Breast epithelium (tissue), 4 donors: ENCODE measurements around the gene SMARCA2. TPM values are rescaled to one million over a fixed set of nuclear protein-coding genes. Genes with fewer than 3 reads are reported as not detected.

Experiments used
- DNase-seq, 2 donors: peaks; one replicate each; pipeline ENCODE4 v3.0.0-alpha.2; 2019; ENCODE audit warnings: low spot score in 2 of 2
- H3K27ac ChIP-seq, 2 donors: fragments of 200-600 bp; sonication (generic) in 1 of 2; one replicate each; pipeline ENCODE4 v1.5.1; 2016 to 2019; ENCODE audit warnings: mild to moderate bottlenecking in 1 of 2
- H3K27me3 ChIP-seq, 2 donors: fragments of 200-600 bp; sonication (generic) in 1 of 2; one replicate each; pipeline versions ENCODE4 v1.5.1 to v1.6.0; 2017 to 2019; ENCODE audit warnings: control low read depth in 1 of 2, mild to moderate bottlenecking in 1 of 2
- H3K36me3 ChIP-seq: fragments of 200-600 bp; one replicate; pipeline ENCODE4 v1.5.1; 2019
- H3K4me1 ChIP-seq, 2 donors: fragments of 200-600 bp; sonication (generic); one replicate each; pipeline ENCODE4 v1.5.1; 2016 to 2019; ENCODE audit warnings: control low read depth in 1 of 2
- H3K4me3 ChIP-seq, 3 donors: fragments of 200-600 bp; sonication (generic); 1 replicate in 2 of 3; 2 replicates in 1 of 3; pipeline ENCODE4 v1.5.1; 2016 to 2019; ENCODE audit warnings: mild to moderate bottlenecking in 3 of 3, moderate library complexity in 2 of 3
- H3K9me3 ChIP-seq, 2 donors: fragments of 200-600 bp; sonication (generic) in 1 of 2; one replicate each; pipeline ENCODE4 v1.5.1; 2016 to 2019; ENCODE audit warnings: control low read depth in 1 of 2
- CTCF ChIP-seq, 3 donors: fragments of 450-650 bp; IDR thresholded peaks; one replicate each; pipeline ENCODE4 v1.5.1; 2016 to 2017; ENCODE audit warnings: antibody characterized with exemption in 3 of 3, mild to moderate bottlenecking in 3 of 3, moderate library complexity in 3 of 3
- POLR2A ChIP-seq: fragments of 450-650 bp; IDR thresholded peaks from one replicate; pipeline ENCODE4 v1.6.1; 2016; ENCODE audit warnings: antibody characterized with exemption, mild to moderate bottlenecking, moderate library complexity
- POLR2AphosphoS5 ChIP-seq, 3 donors: sonication (generic); formaldehyde crosslinking; IDR thresholded peaks; one replicate each; pipeline ENCODE4 v1.6.1; 2017; ENCODE audit warnings: antibody characterized with exemption in 3 of 3
- intact Hi-C: fragments of 100-400 bp; cut with DNase I; formaldehyde crosslinking; loops from one replicate; pipeline ENCODE4 v1.15.1; 2023; ENCODE audit warnings: low total_unique reads
- total RNA-seq, 3 donors: library from RNA; depleted of rRNA; stranded (reverse); fragments of >200 nt; gene quantifications; one replicate each; pipeline ENCODE4 v1.1.0, GENCODE V29; 2016

The SMARCA2 gene
- total RNA-seq, 3 donors from 2014 or later: 140 to 191 (median 142) TPM

- intact Hi-C loops: no loop called here
- H3K4me1 ChIP-seq: no peaks in the 10 kb centered on the region
- TF ChIP-seq POLR2A (no peak), CTCF (IDR thresholded peaks at IDR 0.05) (no peak), POLR2AphosphoS5 (IDR thresholded peaks at IDR 0.05) (no peak)
Observed at GRCh38 chr9:2151171-2151570, 136.0 kb downstream of the SMARCA2 start.

GRCh38 chr9:2152966-2153629, 138.0 kb downstream of the SMARCA2 start:
- no peak overlapping the region for H3K4me3 ChIP-seq
- no peaks in the 10 kb centered on the region for H3K36me3 ChIP-seq
- H3K4me1 ChIP-seq: no peaks in the 10 kb centered on the region
- no peak overlapping the region for H3K27ac ChIP-seq
- H3K27me3 ChIP-seq: no peaks in the 10 kb centered on the region
- H3K9me3 ChIP-seq: no peaks in the 10 kb centered on the region
- intact Hi-C loops: no loop called here
- no peak for TF ChIP-seq POLR2A
- TF ChIP-seq POLR2AphosphoS5 (IDR thresholded peaks at IDR 0.05): no peak
- TF ChIP-seq CTCF (IDR thresholded peaks at IDR 0.05): no peak
- no peak for DNase-seq

More at GRCh38 chr9:2151171-2151570, 136.0 kb downstream of the SMARCA2 start:
- DNase-seq: no peak
- Histone ChIP-seq H3K9me3 (no peaks in the 10 kb centered on the region), H3K27me3 (no peaks in the 10 kb centered on the region), H3K27ac (no peak overlapping the region), H3K36me3 (no peaks in the 10 kb centered on the region), H3K4me3 (no peak overlapping the region)

- Histone ChIP-seq H3K36me3 (no peaks in the 10 kb centered on the region), H3K27ac (no peak overlapping the region), H3K27me3 (no peaks in the 10 kb centered on the region), H3K9me3 (no peaks in the 10 kb centered on the region), H3K4me3 (no peak overlapping the region), H3K4me1 (no peaks in the 10 kb centered on the region)
- TF ChIP-seq POLR2A (no peak), POLR2AphosphoS5 (IDR thresholded peaks at IDR 0.05) (no peak), CTCF (IDR thresholded peaks at IDR 0.05) (no peak)
- DNase-seq: no peak
- intact Hi-C loops: no loop called here
Observed at GRCh38 chr9:2153630-2154217, 138.6 kb downstream of the SMARCA2 start.

DNA sequence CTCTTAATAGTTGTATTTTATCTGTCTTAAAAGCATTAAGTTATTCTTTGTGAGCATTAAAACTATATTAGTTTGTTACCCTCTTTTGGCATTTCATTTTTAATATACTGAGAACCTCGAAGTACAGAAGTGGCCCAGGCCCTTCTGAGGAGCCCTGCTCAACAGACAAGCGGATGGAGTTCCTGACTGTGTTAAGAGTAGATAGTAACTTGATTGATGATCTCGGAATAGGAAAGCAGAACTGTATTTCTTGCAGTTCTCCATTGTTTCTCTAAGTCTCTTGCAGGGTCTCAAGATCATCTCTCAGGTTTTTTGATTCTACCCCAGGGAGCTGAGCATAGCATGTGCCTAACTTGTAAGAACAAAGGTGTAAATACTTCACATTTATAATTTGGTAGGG, 139.6 kb downstream of the SMARCA2 start:
- H3K27ac ChIP-seq: no peak overlapping the region
- no peak for DNase-seq
- no peaks in the 10 kb centered on the region for H3K27me3 ChIP-seq
- no peaks in the 10 kb centered on the region for H3K9me3 ChIP-seq
- no peaks in the 10 kb centered on the region for H3K36me3 ChIP-seq
- no peaks in the 10 kb centered on the region for H3K4me1 ChIP-seq
- TF ChIP-seq POLR2AphosphoS5 (IDR thresholded peaks at IDR 0.05) (no peak), POLR2A (no peak), CTCF (IDR thresholded peaks at IDR 0.05) (no peak)
- intact Hi-C loops: no loop called here
- no peak overlapping the region for H3K4me3 ChIP-seq

- Histone ChIP-seq H3K4me3 (no peak overlapping the region), H3K36me3 (no peaks in the 10 kb centered on the region), H3K4me1 (peaks cover 0 to 4% of the 10 kb centered on the region in 2 donors), H3K27ac (no peak overlapping the region), H3K9me3 (no peaks in the 10 kb centered on the region), H3K27me3 (no peaks in the 10 kb centered on the region)
- TF ChIP-seq POLR2A (no peak), CTCF (IDR thresholded peaks at IDR 0.05) (no peak), POLR2AphosphoS5 (IDR thresholded peaks at IDR 0.05) (no peak)
- DNase-seq: no peak
- intact Hi-C loops: no loop called here
Observed at GRCh38 chr9:2155966-2156365, 140.8 kb downstream of the SMARCA2 start.
